Esophagus squamous epithelium (tissue), 5 donors: ENCODE data around the gene RIPK4. TPM values are rescaled to one million over a fixed set of nuclear protein-coding genes. Genes with fewer than 3 reads are reported as not detected.

Source experiments
- DNase-seq: peaks from one replicate; lab custom pipeline; 2025; lab: John Stamatoyannopoulos, UW
- H3K27ac ChIP-seq, 4 donors: fragments of 200-600 bp; sonication (generic); one replicate each; pipeline ENCODE4 v1.5.1; 2016 to 2019; ENCODE audit warnings: mild to moderate bottlenecking in 1 of 4
- H3K27me3 ChIP-seq, 4 donors: fragments of 200-600 bp; sonication (generic); 1 replicate in 3 of 4; 2 replicates in 1 of 4; pipeline versions ENCODE4 v1.5.1 to v1.6.0; 2017 to 2021; ENCODE audit warnings: antibody characterized with exemption in 1 of 4
- H3K36me3 ChIP-seq, 3 donors: fragments of 200-600 bp; sonication (generic); one replicate each; pipeline ENCODE4 v1.5.1; 2016 to 2019
- H3K4me1 ChIP-seq, 3 donors: fragments of 200-600 bp; sonication (generic); one replicate each; pipeline ENCODE4 v1.5.1; 2017 to 2019
- H3K4me3 ChIP-seq, 4 donors: fragments of 200-600 bp; sonication (generic); 1 replicate in 3 of 4; 2 replicates in 1 of 4; pipeline ENCODE4 v1.5.1; 2016 to 2019; ENCODE audit warnings: mild to moderate bottlenecking in 2 of 4, moderate library complexity in 1 of 4
- H3K9me3 ChIP-seq, 3 donors: fragments of 200-600 bp; sonication (generic); one replicate each; pipeline ENCODE4 v1.5.1; 2016 to 2019
- POLR2A ChIP-seq, 4 donors: fragments of 450-650 bp; IDR thresholded peaks; one replicate each; pipeline ENCODE4 v1.6.1; 2017; ENCODE audit warnings: antibody characterized with exemption in 4 of 4, mild to moderate bottlenecking in 4 of 4, moderate library complexity in 3 of 4
- WGBS, 2 donors: methylation state at CpG; one replicate each; pipeline ENCODE4 v1.1.5; 2018; 5-methylcytosine and 5-hydroxymethylcytosine counted together
- intact Hi-C: fragments of 100-400 bp; cut with DNase I; formaldehyde crosslinking; loops from one replicate; pipeline ENCODE4 v1.15.0; 2022
- total RNA-seq, 4 donors: library from RNA; depleted of rRNA; stranded (reverse); fragments of >200 nt; gene quantifications; one replicate each; pipeline ENCODE4 v1.1.0, GENCODE V29; 2016
- TF ChIP-seq, protein P1 (sequence below), 6 experiments: fragments of 450-650 bp in 4 of 6; fragments of 200-600 bp in 2 of 6; sonication (generic) in 2 of 6; IDR thresholded peaks; one replicate each; pipeline ENCODE4 v1.5.1; 2016 to 2019; ENCODE audit warnings: antibody characterized with exemption in 6 of 6, mild to moderate bottlenecking in 4 of 6, moderate library complexity in 4 of 6
- donor health status: DM: yes; HTN: yes; CAD: no.

RIPK4 gene
- total RNA-seq, 4 donors from 2014 or later: 41.1 to 93.5 (median 68.8) TPM

DNA sequence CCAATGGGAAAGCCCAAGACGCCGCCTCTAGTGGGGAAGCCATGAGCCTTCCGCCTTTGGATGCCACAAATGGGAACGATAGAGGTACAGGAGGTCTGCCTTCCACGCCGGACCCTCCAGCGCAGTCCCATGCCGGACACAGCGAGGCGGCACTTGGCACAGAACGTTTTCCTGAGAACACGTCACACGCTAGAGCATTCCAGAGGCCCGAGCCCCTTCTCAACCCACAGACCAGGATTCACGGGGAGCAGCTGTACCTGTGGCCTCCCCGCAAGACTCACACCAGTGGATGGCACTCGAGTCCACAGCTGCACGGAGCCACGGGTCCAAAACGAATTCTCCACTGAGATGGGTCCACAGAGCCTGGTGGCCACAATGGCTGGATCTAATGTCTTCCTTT lies 31.5 kb upstream of the RIPK4 start:
- H3K36me3 ChIP-seq: peaks cover 5 to 61% (median 8%) of the 10 kb centered on the region in 3 donors
- H3K9me3 ChIP-seq: peaks cover 0 to 2% (median 0%) of the 10 kb centered on the region in 3 donors
- 84 to 95% methylated on average over 8 to 9 of the region's 20 CpGs for WGBS, 2 donors
- H3K27me3 ChIP-seq: no peaks in the 10 kb centered on the region
- H3K4me3 ChIP-seq: no peak overlapping the region
- peaks cover 0 to 6% (median 0%) of the 10 kb centered on the region in 3 donors for H3K4me1 ChIP-seq
- TF ChIP-seq, protein P1, sequence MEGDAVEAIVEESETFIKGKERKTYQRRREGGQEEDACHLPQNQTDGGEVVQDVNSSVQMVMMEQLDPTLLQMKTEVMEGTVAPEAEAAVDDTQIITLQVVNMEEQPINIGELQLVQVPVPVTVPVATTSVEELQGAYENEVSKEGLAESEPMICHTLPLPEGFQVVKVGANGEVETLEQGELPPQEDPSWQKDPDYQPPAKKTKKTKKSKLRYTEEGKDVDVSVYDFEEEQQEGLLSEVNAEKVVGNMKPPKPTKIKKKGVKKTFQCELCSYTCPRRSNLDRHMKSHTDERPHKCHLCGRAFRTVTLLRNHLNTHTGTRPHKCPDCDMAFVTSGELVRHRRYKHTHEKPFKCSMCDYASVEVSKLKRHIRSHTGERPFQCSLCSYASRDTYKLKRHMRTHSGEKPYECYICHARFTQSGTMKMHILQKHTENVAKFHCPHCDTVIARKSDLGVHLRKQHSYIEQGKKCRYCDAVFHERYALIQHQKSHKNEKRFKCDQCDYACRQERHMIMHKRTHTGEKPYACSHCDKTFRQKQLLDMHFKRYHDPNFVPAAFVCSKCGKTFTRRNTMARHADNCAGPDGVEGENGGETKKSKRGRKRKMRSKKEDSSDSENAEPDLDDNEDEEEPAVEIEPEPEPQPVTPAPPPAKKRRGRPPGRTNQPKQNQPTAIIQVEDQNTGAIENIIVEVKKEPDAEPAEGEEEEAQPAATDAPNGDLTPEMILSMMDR (IDR thresholded peaks at IDR 0.05): no peak
- no peak for TF ChIP-seq POLR2A (IDR thresholded peaks at IDR 0.05)
- H3K27ac ChIP-seq: no peak overlapping the region
- intact Hi-C loops: no loop called here
- DNase-seq: no peak

DNA sequence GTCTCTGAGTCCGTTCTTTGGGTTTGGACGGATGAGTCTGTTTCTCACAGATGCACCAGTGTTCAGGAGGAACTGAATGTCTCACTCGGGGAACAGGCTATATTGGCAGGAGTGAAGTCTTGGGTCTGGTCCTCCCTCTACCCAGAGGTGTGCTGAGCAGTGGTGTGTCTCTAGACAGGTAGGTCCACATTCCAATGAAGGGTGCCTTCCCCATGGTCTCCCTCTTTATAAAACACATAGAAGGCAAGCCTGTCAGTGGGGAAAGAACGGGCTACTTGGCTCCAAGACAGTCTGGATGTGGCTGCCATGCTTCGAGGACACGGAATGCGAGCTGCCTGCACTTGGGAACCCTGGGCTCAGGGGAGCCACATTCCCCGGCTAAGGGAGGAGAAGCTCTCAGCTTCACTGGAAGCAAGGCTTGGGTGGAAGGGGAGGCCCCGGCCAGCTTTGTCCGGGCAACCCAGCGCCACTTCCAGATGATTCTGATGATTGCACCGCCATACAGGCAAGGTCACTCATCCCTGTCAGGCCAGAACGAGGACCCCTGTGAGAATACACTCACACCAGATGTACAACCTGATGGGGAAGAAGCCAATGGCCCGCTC lies 29.7 kb upstream of the RIPK4 start:
- TF ChIP-seq, protein P1 (IDR thresholded peaks at IDR 0.05): no peak
- TF ChIP-seq POLR2A (IDR thresholded peaks at IDR 0.05): no peak
- DNase-seq: no peak

DNA sequence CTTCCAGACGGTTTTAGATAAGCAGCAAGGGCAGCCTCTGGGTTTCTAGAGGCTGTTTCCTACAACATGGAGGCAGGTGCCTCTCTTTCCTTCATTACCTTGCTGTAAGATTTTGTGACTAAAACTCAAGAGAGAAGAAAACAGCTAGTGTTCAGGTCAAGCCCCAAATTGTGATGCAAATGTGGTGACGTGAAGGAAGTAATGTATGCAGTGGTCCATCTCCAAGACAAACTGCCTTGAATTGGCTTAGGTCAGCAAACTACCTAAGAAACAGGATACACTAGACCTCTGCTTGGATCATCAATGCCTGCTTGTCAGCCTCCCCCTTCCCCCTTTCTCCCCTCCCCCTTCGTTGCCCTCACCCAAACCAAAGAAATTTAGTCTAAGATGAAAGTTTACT lies 28.9 kb upstream of the RIPK4 start:
- WGBS, 2 donors: 62 to 63% methylated on average over 3 of the region's 3 CpGs
- intact Hi-C loops: no loop called here
- no peak for DNase-seq
- H3K9me3 ChIP-seq: peaks cover 0 to 15% (median 6%) of the 10 kb centered on the region in 3 donors
- TF ChIP-seq, protein P1 (IDR thresholded peaks at IDR 0.05): no peak
- TF ChIP-seq POLR2A (IDR thresholded peaks at IDR 0.05): no peak
- H3K4me1 ChIP-seq: no peaks in the 10 kb centered on the region
- H3K36me3 ChIP-seq: peaks cover 0 to 35% (median 0%) of the 10 kb centered on the region in 3 donors
- H3K4me3 ChIP-seq: no peak overlapping the region
- no peak overlapping the region for H3K27ac ChIP-seq
- H3K27me3 ChIP-seq: no peaks in the 10 kb centered on the region

More for the DNA sequence above, 29.7 kb upstream of the RIPK4 start:
- 77 to 89% methylated on average over 10 of the region's 14 CpGs for WGBS, 2 donors
- no peaks in the 10 kb centered on the region for H3K27me3 ChIP-seq
- no peaks in the 10 kb centered on the region for H3K4me1 ChIP-seq
- peaks cover 5 to 44% (median 6%) of the 10 kb centered on the region in 3 donors for H3K36me3 ChIP-seq
- H3K9me3 ChIP-seq: peaks cover 0 to 15% (median 6%) of the 10 kb centered on the region in 3 donors
- H3K4me3 ChIP-seq: no peak overlapping the region
- intact Hi-C loops: no loop called here
- H3K27ac ChIP-seq: no peak overlapping the region

DNA sequence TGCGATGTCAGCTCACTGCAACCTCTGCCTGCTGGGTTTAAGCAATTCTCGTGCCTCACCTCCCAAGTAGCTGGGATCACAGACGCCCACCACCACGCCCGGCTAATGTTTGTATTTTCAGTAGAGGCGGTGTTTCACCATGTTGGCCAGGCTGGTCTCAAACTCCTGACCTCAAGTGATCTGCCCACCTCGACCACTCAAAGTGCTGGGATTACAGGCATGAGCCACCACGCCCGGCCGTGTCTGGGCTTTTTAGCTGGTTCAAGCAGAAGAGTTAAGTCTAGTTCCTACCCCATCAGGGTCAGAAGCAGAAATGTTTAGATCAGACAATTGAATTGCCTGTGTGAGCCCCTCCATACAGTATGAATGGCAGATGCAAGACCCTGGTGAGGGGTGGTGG lies 27.7 kb upstream of the RIPK4 start:
- Histone ChIP-seq H3K36me3 (peaks cover 0 to 24% (median 0%) of the 10 kb centered on the region in 3 donors), H3K4me1 (no peaks in the 10 kb centered on the region), H3K9me3 (peaks cover 0 to 15% (median 6%) of the 10 kb centered on the region in 3 donors), H3K4me3 (no peak overlapping the region), H3K27ac (no peak overlapping the region), H3K27me3 (peaks cover 0 to under 1% (median 0%) of the 10 kb centered on the region in 4 donors)
- intact Hi-C loops: no loop called here
- WGBS, 2 donors: 84 to 96% methylated on average over 3 to 5 of the region's 10 CpGs
- no peak for TF ChIP-seq POLR2A (IDR thresholded peaks at IDR 0.05)
- TF ChIP-seq, protein P1 (IDR thresholded peaks at IDR 0.05): no peak
- no peak for DNase-seq

DNA sequence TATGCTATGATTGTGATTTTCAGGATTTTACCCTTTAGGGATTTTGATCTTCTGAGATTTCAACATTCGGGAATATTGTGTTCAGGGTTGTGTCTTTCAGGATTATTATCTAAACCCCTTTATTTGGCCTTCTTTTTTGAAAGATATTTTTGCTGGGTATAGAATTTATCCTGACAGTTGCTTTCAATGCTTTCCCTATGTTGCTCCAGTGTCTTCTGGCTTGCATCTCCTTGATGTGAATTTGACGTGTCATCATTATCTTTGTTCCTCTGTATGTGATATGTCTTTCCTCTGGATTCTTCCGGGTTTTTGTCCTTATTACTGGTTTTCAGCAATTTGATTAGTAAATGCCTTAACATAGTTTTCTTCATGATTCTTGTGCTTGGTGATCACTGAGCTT lies 25.9 kb upstream of the RIPK4 start:
- Histone ChIP-seq H3K4me3 (no peak overlapping the region), H3K4me1 (no peaks in the 10 kb centered on the region), H3K9me3 (peaks cover 0 to 15% (median 6%) of the 10 kb centered on the region in 3 donors), H3K36me3 (peaks cover 0 to 5% (median 0%) of the 10 kb centered on the region in 3 donors), H3K27me3 (peaks cover 0 to 4% (median 0%) of the 10 kb centered on the region in 4 donors), H3K27ac (no peak overlapping the region)
- 87 to 95% methylated on average over 3 of the region's 3 CpGs for WGBS, 2 donors
- TF ChIP-seq, protein P1 (IDR thresholded peaks at IDR 0.05): no peak
- TF ChIP-seq POLR2A (IDR thresholded peaks at IDR 0.05): no peak
- intact Hi-C loops: no loop called here
- no peak for DNase-seq
